ENCODE measurements around the gene KHDC4.
"Not testable (repeated sequence)": the region's sequence is repeated elsewhere in the genome, so short reads cannot be mapped to it uniquely, and the experiment has no call there.

KHDC4 gene

DNA sequence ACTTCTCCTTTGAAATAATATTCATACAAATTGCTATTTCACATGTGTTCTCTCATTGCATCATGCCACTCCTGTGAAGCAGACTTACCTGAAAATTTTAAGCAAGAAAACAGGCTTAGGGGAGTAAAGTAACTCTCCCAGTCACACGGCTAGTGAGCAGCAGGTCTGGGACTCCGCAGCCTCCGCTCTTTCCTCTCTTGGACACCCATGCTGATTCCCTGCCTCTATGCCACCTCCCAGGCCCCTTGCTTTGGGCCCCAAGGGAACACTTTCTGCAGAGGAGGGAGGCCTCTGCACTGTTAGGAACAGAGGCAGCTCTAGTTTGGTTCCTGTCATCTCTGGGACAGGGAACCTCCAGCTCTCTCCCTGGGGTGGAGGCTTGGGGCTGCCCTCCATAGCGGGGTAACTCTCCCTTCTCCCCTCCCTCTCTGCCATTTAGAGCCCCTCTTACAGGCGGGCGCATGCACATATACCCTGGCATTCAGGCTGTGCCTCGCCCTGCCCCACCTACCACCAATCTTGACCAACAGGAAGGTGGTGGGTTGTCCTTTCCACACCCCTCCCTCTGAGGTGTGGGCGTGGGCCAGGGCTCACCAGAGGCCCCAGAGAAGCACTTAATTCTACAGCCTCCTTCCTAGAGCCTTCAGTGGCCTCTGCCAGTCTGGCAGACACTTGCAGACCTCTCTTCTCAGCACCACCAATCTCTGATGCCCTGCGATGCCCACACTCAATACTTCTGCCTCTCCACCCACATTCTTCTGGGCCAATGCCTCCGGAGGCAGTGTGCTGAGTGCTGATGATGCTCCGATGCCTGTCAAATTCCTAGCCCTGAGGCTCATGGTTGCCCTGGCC, 7.0 kb upstream of the KHDC4 start, which contains the start of gene RXFP4:
Gene RXFP4, plus strand, starts transcription at position 646 of the 852 bp plus-strand sequence. Its CDS starts 72 bp downstream, at position 718.
- DNase-seq (ENCODE audit: low read depth): no peak

DNA sequence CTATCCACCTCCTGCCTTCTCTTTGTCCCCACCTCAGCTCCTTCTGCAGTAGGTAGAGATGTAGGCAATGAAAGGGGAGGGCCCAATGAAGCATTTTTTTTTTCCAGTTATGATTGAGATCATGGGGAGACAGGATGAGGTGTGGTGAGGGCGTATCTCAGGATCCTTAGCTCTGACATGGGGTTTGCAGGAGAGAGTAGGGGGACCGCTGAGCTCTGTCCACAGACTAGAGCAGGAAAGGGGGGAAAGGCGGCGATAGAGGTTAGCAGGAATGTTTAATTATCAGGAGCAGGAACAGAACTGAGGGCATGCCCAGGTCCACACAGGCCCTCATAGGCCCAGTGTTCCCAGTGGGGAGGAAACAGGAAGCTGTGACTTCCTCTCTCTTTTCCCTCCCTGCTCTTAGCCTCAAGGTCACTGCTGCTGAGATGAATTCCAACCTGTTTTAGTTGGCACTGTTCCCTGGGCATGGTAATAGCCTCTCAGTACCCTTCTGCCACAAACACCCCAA, 6.3 kb upstream of the KHDC4 start:
- DNase-seq (ENCODE audit: low read depth): no peak

DNA sequence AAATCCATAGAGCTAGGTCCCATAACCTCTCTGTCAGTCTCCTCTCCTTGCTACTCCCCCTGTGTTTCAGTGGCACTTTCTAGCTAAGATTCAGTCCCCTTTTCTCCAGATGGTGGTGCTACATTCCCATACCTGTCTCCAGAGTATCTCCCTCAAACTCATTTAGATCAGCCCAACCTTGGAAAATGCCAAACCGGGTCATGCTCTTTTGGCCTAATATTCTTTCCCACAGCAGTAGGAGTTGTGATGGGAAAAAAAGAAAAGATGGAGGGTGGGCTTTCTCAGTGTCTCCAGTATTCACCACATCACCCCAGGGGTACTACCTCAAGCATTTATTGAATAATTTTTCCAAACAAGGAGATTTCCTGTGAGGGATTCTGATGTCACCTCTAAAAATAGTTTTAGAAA, 4.0 kb upstream of the KHDC4 start:
- DNase-seq (ENCODE audit: low read depth): no peak

DNA sequence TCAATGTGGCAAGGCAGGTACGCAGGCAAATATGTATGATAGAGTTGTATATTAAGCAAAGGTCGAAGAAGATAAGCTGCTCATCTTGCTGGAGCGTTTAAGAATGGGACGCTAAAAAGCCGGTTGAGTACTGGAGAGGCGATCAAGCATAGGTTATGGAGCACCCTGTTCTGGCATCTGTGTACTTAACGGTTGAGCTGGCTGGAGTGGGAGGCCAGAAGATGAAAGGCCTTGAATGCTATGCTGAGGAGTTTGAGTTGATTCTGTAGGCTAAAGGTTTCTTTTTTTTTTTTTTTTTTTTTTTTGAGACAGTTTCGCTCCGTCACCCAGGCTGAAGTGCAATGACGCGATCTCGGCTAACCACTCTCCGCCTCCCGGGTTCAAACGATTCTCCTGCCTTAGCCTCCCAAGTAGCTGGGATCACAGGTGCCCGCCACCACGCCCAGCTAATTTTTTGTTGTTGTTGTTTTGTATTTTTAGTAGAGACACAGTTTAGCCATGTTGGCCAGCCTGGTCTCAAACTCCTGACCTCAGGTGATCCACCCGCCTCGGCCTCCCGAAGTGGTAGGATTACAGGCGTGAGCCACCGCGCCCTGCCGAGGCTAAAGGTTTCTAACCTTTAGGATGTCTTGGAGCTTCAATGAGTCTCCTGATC, 850 bp upstream of the KHDC4 start:
- no peak for DNase-seq (ENCODE audit: low read depth)

DNA sequence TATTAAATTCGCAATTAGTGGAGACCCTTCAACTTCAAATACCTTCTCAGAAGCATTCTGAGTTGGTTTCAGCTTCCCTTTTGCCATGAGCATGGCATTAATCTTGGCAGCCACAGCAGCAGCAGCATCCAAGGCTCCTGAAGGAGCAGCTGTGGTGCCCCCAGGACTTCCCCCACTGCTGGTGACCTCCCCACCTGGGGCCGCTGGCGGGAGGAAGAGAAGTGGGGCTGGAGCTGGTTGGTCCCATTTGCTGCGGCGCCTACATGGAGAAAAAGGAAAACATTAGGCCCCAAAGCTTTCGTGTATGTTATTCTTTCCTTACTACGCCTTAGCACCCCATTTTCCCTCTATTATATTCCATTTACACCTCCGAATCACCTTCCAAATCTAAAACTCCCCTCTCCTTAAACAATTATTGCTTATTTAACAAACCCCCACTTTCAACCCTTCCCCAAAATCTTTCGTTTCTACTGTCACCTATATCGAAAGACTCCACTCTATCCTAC, 569 bp downstream of the KHDC4 start:
- no peak for DNase-seq (ENCODE audit: low read depth)

DNA sequence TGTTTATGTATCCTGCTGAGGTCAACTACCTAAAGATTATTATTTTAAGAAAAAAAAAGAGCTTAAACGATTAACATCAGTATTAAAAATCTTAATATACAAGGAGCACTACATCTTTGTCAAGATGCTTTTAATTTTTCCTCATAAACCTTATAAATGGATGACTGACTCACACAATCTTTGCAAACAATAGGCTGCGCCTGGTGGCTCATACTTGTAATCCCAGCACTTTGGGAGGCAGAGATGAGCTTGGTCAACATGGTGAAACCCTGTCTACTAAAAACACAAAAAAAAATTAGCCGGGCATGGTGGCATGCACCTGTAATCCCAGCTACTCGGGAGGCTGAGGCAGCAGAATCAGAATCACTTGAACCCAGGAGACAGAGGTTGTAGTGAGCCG, 1.7 kb downstream of the KHDC4 start:
- no peak for DNase-seq (ENCODE audit: low read depth)

DNA sequence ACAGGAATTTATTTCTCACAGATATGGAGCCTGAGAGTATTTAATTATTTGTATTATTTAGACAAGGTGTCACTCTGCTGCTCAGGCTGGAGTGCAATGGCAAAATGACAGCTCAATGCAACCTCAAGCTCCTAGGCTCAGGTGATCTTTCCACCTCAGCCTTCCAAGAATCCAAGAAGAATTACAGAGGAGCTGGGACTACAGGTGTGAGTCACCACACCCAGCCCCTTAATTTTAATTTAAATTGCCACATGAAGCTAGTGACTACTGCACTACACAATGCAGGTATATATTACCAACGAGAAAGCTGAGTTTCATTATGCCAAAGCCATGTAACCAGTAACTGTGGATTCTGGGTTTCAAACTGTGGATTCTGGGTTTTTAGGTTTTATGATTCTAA, 2.1 kb downstream of the KHDC4 start:
- no peak for DNase-seq (ENCODE audit: low read depth)

DNA sequence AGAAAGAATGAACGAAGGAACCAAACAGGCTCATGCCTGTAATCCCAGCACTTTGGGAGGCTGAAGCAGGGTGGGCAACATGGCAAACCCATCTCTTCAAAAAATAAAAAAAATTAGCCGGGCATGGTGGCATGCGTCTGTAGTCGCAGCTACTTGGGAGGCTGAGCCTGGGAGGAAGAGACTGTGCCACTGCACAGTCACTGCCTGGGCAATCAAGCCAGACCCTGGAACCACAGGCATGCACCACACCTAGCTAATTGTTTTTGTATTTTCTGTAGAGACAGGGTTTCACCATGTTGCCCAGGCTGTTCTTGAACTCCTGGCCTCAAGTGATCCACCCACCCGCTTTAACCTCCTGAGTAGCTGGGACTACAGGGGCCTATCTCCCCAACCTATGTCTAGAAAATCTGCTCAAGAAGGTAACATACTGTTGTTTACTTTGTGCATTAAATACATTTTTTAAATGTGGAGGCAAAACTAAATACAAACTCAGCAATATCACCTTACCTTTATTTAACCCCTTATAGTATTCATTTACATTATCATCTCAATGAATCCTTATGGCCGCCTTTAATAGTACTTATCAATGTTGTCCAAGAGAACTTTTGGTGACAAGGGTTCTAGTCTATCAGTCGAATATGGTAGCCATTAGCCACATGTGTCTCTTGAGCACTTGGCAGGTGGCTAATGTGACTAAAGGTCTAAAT, 2.7 kb downstream of the KHDC4 start:
- no peak for DNase-seq (ENCODE audit: low read depth)

DNA sequence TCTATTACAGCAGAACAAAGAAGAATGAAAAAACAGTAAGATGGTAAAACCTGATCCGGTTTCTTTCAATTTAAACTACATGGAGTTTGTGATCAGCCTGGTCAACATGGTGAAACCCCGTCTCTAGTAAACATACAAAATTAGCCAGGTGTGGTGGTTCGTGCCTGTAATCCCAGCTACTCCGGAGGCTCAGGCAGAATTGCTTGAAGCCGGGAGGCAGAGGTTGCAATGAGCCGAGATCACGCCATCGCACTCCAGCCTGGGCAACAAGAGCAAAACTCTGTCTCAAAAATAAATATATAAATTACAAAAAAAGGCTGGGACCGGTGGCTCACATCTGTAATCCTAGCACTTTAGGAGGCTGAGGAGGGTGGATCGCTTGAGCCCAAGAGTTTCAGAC, 3.5 kb downstream of the KHDC4 start:
- not testable (repeated sequence) for DNase-seq (ENCODE audit: low read depth)

DNA sequence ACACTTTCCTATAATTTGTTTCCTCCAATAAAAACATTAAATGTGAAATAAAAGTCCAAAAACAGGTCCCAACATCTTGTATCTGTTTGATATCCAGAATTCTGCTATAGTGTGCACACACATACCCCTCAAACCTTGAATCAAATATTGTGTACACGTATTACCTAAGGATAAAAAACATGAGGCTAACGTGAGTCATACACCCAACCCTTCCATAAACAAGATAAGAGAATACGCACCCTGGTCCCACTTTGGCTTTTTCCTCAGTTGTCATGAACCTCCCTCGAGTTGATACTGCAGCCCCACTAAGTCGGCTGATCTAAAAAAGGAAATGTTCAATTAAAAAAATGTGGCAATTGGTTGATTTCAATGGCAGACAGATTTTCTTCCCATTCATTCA, 5.2 kb downstream of the KHDC4 start:
- no peak for DNase-seq (ENCODE audit: low read depth)

DNA sequence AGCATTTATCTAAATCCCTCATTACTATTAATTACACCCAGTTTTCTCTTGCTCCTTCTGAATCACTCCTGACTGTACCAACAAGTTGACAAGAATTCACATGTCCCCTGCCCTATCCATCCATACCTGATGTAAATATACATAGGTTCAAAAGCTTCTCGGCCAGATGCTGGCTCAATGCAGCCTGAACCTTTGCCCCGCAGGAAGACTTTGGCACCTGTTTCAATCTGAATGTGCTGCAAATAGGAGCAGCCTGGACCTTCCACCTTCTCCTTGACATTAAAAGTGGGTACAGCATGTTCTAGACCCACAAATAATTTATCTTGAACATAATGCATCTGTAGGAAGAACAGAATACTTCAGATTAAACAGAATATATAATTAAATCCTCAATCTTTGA, 8.7 kb downstream of the KHDC4 start:
- DNase-seq (ENCODE audit: low read depth): no peak

DNA sequence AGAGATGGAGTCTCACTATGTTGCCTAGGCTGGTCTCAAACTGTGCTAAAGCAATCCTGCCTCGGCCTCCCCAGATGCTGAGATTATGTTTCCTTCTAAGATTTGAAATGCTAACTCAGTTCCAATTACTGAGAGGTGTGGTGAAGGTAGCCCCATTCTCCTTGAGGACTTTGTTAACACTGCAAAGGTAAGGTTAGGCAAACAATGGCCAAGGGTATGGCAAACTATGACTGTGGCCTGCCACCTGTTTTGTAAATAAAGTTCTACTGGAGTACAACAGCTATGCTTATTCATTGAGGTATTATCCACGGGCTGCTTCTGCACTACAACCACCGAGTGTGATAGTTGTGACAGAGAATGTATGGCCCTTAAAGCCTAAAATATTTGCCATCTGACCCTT, 13.5 kb downstream of the KHDC4 start:
- no peak for DNase-seq (ENCODE audit: low read depth)

DNA sequence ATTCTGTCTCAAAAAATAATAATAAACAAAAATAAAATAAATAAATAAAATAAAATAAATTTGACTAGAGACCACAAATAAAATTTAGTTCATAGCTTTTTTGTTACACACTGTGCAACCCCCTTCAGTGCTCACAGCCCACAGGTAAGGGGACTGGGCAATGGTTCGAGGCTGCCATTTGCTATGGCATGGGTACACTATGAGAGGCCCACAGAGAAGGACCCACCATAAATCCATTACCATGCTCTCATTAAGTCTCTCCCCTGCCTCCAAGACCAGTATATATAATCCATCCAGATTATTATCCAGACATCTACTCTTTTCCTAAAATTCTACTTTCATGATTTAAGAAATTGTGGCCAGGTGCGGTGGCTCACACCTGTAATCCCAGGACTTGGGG, 14.4 kb downstream of the KHDC4 start:
- no peak for DNase-seq (ENCODE audit: low read depth)

DNA sequence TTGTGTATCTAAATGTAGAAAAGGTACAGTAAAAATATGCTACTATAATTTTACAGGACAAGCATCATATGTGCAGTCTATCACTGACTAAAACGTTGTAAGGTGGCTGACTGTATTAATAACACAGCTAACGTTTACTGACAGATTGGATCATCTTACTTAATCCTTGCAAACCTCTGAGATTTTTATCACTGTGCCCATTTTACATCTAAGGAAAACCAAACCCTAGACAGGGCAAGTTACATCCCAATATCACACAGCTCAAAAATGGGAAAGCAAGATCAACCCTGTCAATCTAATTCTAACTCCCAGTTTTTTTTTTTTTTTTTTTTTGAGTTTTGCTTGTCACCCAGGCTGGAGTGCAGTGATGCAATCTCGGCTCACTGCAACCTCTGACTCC, 15.6 kb downstream of the KHDC4 start:
- DNase-seq (ENCODE audit: low read depth): no peak

DNA sequence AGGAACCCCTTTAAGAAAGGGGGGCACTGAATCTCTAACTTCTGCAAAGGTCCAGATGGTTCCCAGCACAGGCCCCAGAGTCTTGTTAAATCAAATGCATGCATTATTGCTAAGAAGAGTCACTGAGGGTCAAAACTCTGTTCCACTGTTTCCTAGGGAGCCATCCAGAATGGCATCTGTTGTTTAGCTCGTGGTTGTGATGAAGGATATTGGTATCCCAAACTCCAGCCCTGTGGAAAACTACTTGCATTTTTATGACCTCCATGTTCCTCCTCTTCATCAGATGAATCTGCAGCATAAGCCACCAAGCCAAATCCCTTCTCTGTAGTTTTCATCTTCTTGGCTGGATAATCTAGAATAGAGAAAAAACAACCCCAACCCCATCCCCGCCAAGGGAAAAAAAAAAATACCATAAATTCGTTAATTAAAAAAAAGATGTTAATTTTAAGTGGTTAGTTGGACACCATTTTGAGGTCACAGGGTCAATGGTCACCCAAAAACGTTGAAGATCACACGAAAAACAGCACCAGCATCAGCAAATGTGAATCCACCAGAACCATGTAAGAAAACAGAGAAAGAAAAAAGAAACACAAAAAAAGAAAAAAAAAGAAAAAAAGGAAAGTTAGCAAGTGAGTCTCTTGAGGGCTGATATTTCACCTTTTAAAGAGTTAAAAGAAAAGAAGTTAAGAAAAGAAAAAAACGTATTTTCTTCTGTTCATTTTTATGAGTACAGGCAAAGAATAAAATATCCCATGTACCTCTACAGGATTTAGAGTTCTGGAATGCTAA, 20.1 kb downstream of the KHDC4 start:
- DNase-seq (ENCODE audit: low read depth): no peak

DNA sequence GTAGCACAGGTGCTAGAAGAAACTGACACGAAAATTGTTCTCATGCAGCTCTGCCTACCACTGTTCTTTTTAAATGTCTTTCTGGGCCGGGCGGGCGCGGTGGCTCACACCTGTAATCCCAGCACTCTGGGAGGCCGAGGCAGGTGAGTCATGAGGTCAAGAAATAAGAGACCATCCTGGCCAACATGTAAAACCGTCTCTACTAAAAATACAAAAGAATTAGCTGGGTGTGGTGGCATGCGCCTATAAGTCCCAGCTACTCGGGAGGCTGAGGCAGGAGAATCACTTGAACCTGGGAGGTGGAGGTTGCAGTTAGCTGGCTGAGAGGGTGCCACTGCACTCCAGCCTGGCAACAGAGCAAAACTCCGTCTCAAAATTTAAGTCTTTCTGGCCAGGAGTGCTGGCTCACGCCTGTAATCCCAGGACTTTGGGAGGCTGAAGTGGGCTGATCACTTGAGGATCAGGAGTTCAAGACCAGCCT, 22.1 kb downstream of the KHDC4 start:
- DNase-seq (ENCODE audit: low read depth): no peak

DNA sequence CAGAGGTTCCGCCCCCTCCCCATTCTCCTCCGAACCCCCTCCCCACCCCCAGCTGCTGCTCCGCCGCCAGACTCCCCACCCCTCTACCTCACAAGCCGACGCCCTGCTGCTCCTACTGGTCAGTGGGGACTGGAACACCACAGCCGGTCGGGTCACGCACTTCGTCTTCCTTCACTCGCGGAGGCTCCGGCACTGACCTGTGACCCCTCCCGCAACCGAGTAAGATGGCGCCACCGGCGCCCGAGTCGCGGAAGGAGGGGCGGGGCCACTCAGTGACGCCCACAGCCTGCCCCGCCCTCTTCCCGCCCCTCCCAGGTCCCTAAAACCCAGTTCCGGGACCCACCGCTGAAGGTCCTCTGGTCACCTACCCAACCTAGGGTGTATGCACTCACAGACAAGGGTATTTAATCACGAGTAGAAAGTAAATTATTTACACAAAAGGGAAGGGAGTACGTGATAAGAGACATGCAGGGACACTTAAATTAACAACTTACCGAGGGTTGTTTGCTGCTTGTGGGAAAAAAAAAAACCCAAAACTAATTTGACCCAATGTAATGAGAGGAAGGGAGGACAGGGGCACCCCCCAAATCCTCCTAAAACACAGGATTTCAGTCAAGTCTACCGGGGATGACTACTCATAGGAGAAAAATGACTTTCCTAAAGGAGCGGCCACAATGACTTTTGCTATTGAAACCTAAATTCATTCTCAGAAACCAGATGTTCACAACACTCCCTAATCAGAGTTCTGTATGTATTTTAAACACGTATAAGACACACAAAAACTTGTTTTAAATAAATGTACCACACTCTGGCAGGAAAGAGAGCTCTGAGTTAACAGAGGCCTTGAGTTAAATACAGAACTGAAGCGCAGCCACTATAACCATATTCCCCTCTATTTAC, 22.8 kb downstream of the KHDC4 start, which contains the start of gene RIT1:
Gene RIT1, minus strand, starts transcription at position 194 of the 900 bp plus-strand sequence. CDS start 588 bp downstream, outside the sequence.
- peak; percentile 83 for DNase-seq (ENCODE audit: low read depth)

DNA sequence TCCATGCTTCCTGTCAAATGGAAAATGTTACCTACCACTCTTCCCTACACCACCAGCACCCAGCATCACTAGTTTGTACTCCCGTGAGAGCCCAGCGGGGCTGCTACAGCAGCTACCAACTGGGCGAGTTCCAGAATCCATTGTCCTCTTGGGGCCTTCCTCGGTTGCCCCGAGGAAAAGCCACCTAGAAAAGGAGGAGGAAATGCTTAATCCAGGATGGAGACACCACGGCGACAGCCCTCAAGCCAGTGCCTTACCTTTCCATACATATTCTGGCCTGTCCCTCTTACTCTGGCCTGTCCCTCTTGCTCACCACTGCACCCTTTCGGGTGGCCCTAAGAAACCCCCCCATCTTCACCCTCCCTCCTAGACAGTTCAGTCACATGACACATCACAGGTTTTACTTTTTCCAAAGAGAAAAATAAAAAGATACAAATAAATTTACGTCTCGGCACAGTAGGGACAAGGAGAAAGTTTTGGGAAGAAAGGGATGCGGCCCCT, 23.5 kb downstream of the KHDC4 start:
- no peak for DNase-seq (ENCODE audit: low read depth)

DNA sequence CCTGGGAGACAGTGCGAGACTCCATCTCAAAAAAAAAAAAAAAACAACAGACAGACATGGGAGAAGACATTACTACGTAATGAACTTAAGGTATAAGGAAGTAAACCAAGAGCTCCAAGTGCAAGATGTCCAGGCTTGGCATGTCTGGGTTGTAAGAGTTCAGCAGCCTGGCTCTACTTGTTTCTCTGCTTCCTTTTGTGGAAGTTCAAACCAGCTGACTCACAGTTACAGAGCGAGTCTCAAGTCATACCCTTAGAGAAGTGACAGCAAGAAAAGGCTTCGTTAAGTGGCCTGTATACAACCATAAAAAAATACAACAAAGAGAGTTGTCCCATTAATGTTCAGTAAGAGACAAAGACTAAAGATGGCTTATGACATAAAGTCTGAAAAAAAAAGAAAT, 24.3 kb downstream of the KHDC4 start:
- DNase-seq (ENCODE audit: low read depth): no peak

DNA sequence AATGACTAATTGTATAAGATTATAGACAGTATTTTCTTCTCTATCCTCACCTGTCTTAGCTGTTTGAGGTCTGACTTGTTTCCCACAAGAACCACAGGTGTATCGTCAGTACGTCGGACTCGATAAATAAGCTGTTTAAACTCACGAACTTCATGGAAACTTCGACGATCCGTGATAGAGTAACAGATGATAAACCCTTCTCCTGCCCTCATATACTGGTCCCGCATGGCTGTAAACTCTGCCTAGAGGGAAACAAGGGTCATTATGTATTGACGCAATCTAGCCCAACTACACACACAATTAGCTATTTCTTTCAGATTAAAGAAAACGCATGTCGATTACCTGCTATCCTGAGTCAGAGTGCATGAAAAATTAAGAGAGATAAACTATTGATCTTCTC, 30.0 kb downstream of the KHDC4 start:
- no peak for DNase-seq (ENCODE audit: low read depth)
